GM18909 (cell line): Measurements from ENCODE around the gene TNFAIP8L2.
A peak's percentile ranks its signal among the peaks of the same experiment; 100 is the strongest.

Experiments used
- ATAC-seq: cut with Tn5 transposase; IDR thresholded peaks from one replicate; pipeline ENCODE4 v1.9.1; 2021; ENCODE audit warnings: mild to moderate bottlenecking; ENCODE audit not compliant: unreplicated experiment, poor library complexity

TNFAIP8L2 gene

GRCh38 chr1:151156515-151156819 is at the start of gene TNFAIP8L2:
TSS of gene TNFAIP8L2 (plus strand) at chr1:151156649. CDS start at chr1:151158698, 2,049 bp downstream.
- ATAC-seq: peak; percentile 75

- ATAC-seq: no peak
Observed at GRCh38 chr1:151106894-151107293, 49.6 kb upstream of the TNFAIP8L2 start.

GRCh38 chr1:151108331-151108730 is 48.1 kb upstream of the TNFAIP8L2 start:
- ATAC-seq: no peak

GRCh38 chr1:151113877-151114276 is 42.6 kb upstream of the TNFAIP8L2 start:
- no peak for ATAC-seq

- ATAC-seq: no peak
Observed at GRCh38 chr1:151124763-151125403, 31.6 kb upstream of the TNFAIP8L2 start.

GRCh38 chr1:151128800-151129199 is 27.6 kb upstream of the TNFAIP8L2 start:
- ATAC-seq: no peak

GRCh38 chr1:151130987-151131586 is 25.4 kb upstream of the TNFAIP8L2 start:
- ATAC-seq: peak; percentile 86

GRCh38 chr1:151131701-151132334 is 24.6 kb upstream of the TNFAIP8L2 start:
- no peak for ATAC-seq

GRCh38 chr1:151132335-151133017 is 24.0 kb upstream of the TNFAIP8L2 start:
- no peak for ATAC-seq

- no peak for ATAC-seq
Observed at GRCh38 chr1:151133018-151133806, 23.2 kb upstream of the TNFAIP8L2 start.

- no peak for ATAC-seq
Observed at GRCh38 chr1:151134396-151134795, 22.1 kb upstream of the TNFAIP8L2 start.

- ATAC-seq: no peak
Observed at GRCh38 chr1:151134991-151135390, 21.5 kb upstream of the TNFAIP8L2 start.

GRCh38 chr1:151135433-151136385 is 20.7 kb upstream of the TNFAIP8L2 start:
- ATAC-seq: no peak

GRCh38 chr1:151137789-151138188 is 18.7 kb upstream of the TNFAIP8L2 start:
- ATAC-seq: no peak

GRCh38 chr1:151142411-151143056 is 13.9 kb upstream of the TNFAIP8L2 start:
- ATAC-seq: no peak

GRCh38 chr1:151143057-151143435 is 13.4 kb upstream of the TNFAIP8L2 start:
- ATAC-seq: no peak

- no peak for ATAC-seq
Observed at GRCh38 chr1:151143986-151144385, 12.5 kb upstream of the TNFAIP8L2 start.

- no peak for ATAC-seq
Observed at GRCh38 chr1:151144474-151145303, 11.8 kb upstream of the TNFAIP8L2 start.
